Measurements from ENCODE around the gene EIF3M.

Gene EIF3M

DNA sequence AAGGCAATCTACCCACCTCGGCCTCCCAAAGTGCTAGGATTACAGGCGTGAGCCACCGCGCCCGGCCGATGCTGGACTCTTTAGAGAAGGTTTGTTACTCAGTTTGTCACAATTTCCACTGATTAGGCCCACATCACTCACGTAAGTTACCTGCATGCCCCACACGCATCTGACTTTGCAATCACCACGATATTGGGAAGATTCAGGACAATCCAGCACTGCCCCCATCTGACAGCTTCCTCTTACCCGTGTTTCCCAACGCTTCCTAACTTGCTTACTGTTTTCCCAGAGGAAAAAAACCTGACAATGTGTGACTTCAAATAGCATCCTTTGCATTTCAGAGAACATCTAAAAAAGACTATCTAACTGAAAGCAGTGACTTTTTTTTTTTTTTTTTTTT lies 21.8 kb upstream of the EIF3M start:
- no peak overlapping the region for H3K4me3 ChIP-seq (replicated peaks; ENCODE audit: low read depth, low read length)
- no peak for DNase-seq (ENCODE audit: extremely low read depth, low read depth)
- TF ChIP-seq, protein P1, sequence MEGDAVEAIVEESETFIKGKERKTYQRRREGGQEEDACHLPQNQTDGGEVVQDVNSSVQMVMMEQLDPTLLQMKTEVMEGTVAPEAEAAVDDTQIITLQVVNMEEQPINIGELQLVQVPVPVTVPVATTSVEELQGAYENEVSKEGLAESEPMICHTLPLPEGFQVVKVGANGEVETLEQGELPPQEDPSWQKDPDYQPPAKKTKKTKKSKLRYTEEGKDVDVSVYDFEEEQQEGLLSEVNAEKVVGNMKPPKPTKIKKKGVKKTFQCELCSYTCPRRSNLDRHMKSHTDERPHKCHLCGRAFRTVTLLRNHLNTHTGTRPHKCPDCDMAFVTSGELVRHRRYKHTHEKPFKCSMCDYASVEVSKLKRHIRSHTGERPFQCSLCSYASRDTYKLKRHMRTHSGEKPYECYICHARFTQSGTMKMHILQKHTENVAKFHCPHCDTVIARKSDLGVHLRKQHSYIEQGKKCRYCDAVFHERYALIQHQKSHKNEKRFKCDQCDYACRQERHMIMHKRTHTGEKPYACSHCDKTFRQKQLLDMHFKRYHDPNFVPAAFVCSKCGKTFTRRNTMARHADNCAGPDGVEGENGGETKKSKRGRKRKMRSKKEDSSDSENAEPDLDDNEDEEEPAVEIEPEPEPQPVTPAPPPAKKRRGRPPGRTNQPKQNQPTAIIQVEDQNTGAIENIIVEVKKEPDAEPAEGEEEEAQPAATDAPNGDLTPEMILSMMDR (IDR thresholded peaks at IDR 0.05; ENCODE audit: low read depth, low read length, missing control alignments): no peak

DNA sequence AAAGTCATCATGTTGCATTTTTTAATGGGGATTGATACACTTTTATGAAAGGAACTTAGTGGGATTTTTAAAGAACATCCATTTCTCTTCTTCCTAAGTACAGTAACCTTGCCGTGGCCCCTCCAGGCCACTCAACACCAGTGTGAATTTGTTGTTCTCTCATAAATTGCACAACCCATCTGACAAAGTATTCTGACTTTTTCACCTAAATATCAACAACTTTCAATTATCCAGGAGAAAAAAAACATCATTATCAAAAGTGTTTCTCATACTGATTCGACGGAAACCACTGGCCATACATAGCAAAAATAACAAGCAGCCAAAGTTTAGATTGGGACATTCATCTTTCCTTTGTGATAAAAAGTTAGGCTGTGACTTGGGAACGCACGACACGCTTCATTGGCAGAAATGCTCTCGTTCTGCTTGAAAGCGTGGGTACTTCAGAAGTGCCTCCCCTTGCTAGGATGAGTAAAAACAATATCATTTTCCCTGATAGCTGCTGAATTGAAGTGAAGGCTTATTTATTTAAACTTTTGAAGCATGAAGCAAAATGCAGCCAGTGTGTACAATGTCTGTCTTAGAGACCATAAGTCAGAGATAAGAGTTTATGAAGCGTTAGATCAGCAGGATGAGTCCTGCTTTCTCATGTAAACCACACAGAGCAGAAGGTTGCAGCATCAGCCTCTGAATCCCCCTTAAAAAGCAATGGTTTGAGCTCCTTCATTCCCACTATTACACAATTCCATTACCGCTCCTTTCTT lies 20.6 kb upstream of the EIF3M start:
- DNase-seq (ENCODE audit: extremely low read depth, low read depth): no peak
- H3K4me3 ChIP-seq (replicated peaks; ENCODE audit: low read depth, low read length): no peak overlapping the region
- TF ChIP-seq, protein P1 (IDR thresholded peaks at IDR 0.05; ENCODE audit: low read depth, low read length, missing control alignments): no peak

DNA sequence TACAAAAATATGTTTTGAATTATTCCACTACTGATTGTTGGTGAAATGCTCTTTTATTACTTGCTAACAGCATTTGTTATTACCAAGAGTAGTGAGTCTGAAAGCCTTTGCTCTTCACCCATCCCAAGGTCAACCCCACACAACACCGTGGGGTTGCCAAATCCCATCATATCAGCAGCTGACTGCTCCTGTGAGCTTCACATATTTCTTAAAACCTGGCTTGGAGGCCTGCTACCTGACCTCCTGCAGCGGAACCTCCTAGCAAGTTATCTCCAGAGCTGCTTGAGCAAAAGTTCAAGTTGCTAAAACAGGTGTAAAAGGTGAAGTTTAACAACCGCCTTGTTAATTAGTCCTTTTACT lies 20.1 kb upstream of the EIF3M start:
- H3K4me3 ChIP-seq (replicated peaks; ENCODE audit: low read depth, low read length): no peak overlapping the region
- TF ChIP-seq, protein P1 (IDR thresholded peaks at IDR 0.05; ENCODE audit: low read depth, low read length, missing control alignments): no peak
- no peak for DNase-seq (ENCODE audit: extremely low read depth, low read depth)

DNA sequence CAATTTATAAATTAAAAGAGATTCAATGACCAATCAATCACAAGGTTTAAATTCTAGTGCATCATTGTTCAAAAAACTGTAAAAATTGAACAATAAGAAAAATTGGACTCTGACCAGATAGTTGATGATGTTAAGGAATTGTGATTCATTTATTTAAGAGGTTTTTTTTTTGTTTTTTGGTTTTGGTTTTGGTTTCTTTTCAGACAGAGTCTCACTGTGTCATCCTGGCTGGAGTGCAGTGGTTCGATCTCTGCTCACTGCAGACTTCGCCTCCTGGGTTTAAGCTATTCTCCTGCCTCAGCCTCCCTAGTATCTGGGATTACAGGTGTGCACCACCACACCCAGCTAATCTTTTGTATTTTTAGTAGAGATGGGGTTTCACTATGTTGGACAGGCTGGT lies 17.1 kb upstream of the EIF3M start:
- DNase-seq (ENCODE audit: extremely low read depth, low read depth): no peak
- TF ChIP-seq, protein P1 (IDR thresholded peaks at IDR 0.05; ENCODE audit: low read depth, low read length, missing control alignments): no peak
- H3K4me3 ChIP-seq (replicated peaks; ENCODE audit: low read depth, low read length): no peak overlapping the region

DNA sequence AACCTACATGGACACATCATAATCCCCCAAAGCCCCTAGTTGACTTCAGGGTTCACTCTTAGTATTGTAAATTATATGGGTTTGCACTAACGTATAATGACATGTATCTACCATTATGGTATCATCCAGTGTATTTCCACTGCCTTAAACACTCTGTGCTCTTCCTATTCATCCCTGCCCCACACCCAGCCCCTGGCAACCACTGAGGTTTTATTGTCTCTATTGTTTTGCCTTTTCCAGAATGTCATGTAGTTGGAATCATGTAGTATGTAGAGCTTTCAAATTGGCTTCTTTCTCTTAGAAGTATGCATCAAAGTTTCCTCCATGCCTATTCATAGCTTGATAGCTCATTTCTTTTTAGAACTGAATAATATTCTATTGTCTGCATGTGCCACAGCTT lies 16.5 kb upstream of the EIF3M start:
- TF ChIP-seq, protein P1 (IDR thresholded peaks at IDR 0.05; ENCODE audit: low read depth, low read length, missing control alignments): no peak
- DNase-seq (ENCODE audit: extremely low read depth, low read depth): no peak
- no peak overlapping the region for H3K4me3 ChIP-seq (replicated peaks; ENCODE audit: low read depth, low read length)

DNA sequence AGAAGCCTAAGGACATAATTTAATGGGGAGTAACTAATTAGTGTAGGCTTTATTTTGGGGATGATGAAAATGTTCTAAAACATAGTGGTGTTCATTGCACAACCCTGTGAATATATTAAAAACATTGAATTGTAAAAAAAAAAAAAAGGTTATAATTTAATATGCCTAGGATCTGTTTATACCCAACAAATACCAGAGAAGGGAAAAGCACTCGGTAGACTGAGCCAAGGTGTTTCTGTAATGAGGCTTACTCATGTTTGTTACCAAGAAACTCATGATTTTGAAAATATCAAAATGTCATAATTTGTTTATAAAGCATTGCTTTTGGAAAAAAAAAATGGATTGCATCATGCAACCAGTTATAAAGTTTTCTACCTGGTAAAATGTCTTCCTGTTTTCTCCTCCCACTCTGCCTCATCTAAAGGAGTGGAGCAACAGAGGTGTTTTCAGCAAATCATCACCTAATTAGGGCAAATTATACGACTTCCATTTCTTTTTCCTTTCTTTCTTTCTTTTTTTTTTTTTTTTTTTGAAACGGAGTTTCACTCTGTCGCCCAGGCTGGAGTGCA lies 14.2 kb upstream of the EIF3M start:
- TF ChIP-seq, protein P1 (IDR thresholded peaks at IDR 0.05; ENCODE audit: low read depth, low read length, missing control alignments): no peak
- DNase-seq (ENCODE audit: extremely low read depth, low read depth): no peak
- H3K4me3 ChIP-seq (replicated peaks; ENCODE audit: low read depth, low read length): no peak overlapping the region

All from HFF-Myc (cell line).